Fibroblast of skin of left biceps (primary cell): ENCODE data around the gene KLHL29.
"Not testable (repeated sequence)": the region's sequence is repeated elsewhere in the genome, so short reads cannot be mapped to it uniquely, and the experiment has no call there.

Source experiments
- DNase-seq, 2 experiments: peaks; one replicate each; pipeline ENCODE4 v3.0.0-alpha.2; 2013; ENCODE audit warnings: low read depth in 2 of 2

Gene KLHL29

GRCh38 chr2:23384551-23385343 is at the start of gene KLHL29:
Gene KLHL29, plus strand, starts transcription at chr2:23385179. Its CDS starts 177,018 bp downstream, at chr2:23562197.
- DNase-seq: peak; percentile 41 to 46

- no peak for DNase-seq
Measured at GRCh38 chr2:23335550-23335949, 49.4 kb upstream of the KLHL29 start.

GRCh38 chr2:23342075-23342474 is 42.9 kb upstream of the KLHL29 start:
- DNase-seq: no peak

- DNase-seq: no peak
Measured at GRCh38 chr2:23346029-23346428, 39.0 kb upstream of the KLHL29 start.

GRCh38 chr2:23346781-23347180 is 38.2 kb upstream of the KLHL29 start:
- DNase-seq: no peak

- no peak for DNase-seq
Measured at GRCh38 chr2:23347471-23348092, 37.4 kb upstream of the KLHL29 start.

- DNase-seq: not testable (repeated sequence)
Measured at GRCh38 chr2:23348093-23348481, 36.9 kb upstream of the KLHL29 start.

GRCh38 chr2:23349508-23349907 is 35.5 kb upstream of the KLHL29 start:
- DNase-seq: no peak

- no peak for DNase-seq
Measured at GRCh38 chr2:23350041-23350791, 34.8 kb upstream of the KLHL29 start.

GRCh38 chr2:23350792-23351355 is 34.1 kb upstream of the KLHL29 start:
- DNase-seq: no peak

GRCh38 chr2:23351388-23352141 is 33.4 kb upstream of the KLHL29 start:
- DNase-seq: peak; percentile 62 to 68

GRCh38 chr2:23354554-23354953 is 30.4 kb upstream of the KLHL29 start:
- no peak for DNase-seq

GRCh38 chr2:23355001-23355400 is 30.0 kb upstream of the KLHL29 start:
- no peak for DNase-seq

- no peak for DNase-seq
Measured at GRCh38 chr2:23356711-23357110, 28.3 kb upstream of the KLHL29 start.

- DNase-seq: no peak
Measured at GRCh38 chr2:23359631-23360567, 25.1 kb upstream of the KLHL29 start.

- DNase-seq: no peak
Measured at GRCh38 chr2:23360571-23361125, 24.3 kb upstream of the KLHL29 start.

- no peak for DNase-seq
Measured at GRCh38 chr2:23361152-23361551, 23.8 kb upstream of the KLHL29 start.

- DNase-seq: no peak
Measured at GRCh38 chr2:23363268-23363667, 21.7 kb upstream of the KLHL29 start.

- no peak for DNase-seq
Measured at GRCh38 chr2:23363831-23364230, 21.1 kb upstream of the KLHL29 start.

GRCh38 chr2:23366720-23367119 is 18.3 kb upstream of the KLHL29 start:
- DNase-seq: no peak
